ENCODE measurements around the gene MRPS15. TPM values are rescaled to one million over a fixed set of nuclear protein-coding genes. Genes with fewer than 3 reads are reported as not detected.
A peak's percentile ranks its signal among the peaks of the same experiment; 100 is the strongest.

The MRPS15 gene
- total and polyA plus RNA-seq, 2 of the 13 experiments (the other 11 are each of a cell fraction or from before 2014, with no cell fraction given) = 59.0 to 113 TPM

DNA sequence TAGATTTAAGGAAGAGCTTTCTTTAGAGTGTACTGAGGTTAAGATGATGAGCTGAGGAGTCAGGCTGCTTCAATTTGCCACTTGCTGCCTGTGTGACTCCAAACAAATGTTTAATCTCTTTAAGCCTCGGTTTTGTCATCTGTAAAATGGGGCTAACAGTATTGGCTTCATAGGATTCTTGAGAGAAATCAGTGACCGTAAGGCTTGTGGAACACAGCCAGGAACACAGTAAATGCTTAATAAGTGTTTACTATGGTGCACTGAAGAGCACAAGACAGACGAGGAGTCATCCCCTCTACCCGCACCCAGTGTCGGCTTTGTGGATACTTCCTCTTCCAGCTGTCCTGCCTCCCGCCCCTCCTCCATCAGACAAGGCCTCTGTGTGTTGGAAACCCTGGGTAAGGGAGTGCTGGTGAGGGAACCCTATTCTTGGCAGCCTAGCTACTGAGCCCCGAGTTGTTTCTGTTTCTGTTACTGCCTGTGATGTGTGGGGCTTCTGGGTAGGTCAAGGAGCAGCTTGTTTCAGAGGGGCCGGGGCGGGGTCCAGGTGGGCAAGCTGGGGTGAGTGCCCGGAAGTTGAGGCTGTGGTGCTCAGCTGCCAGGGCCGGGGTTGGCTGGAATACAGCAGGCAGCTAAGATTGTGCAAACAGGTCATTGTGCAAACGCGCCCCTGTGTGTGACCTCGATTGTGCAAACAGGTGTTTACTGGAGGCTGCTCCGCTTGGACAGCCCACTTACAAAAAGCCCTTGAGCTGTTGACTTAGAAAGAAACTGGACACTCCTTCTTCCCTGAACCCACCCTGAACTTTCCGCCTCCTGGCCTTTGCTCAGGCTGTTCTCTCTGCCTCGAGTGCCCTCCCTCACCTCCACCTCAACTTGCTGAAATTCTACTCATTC, 22.5 kb upstream of the MRPS15 start (continued):
- TF ChIP-seq ZBTB26 (CRISPR knock-in tag; IDR thresholded peaks at IDR 0.05; ENCODE audit: borderline replicate concordance) (peak; percentile 33; the same call in 1 of the 2 replicates), ZNF670 (CRISPR knock-in tag; IDR thresholded peaks at IDR 0.05; ENCODE audit: borderline replicate concordance) (peak; percentile 85), SRSF4 (IDR thresholded peaks at IDR 0.05; ENCODE audit: low read depth, low read length, poor library complexity, severe bottlenecking) (no peak), MAFF (IDR thresholded peaks at IDR 0.05; ENCODE audit: low read depth, low read length) (no peak), ZNF737 (CRISPR knock-in tag; IDR thresholded peaks at IDR 0.05; ENCODE audit: borderline replicate concordance) (peak; percentile 74; the same call in 1 of the 2 replicates), KLF16 (CRISPR knock-in tag; IDR thresholded peaks at IDR 0.05) (peak in 1 of 2 experiments; percentile 94; a peak in 2 of 4 replicates), ZNF567 (CRISPR knock-in tag; IDR thresholded peaks at IDR 0.05; ENCODE audit: borderline replicate concordance) (peak; percentile 97), ZNF317 (CRISPR knock-in tag; IDR thresholded peaks at IDR 0.05) (peak; percentile 88), RFX3 (CRISPR knock-in tag; IDR thresholded peaks at IDR 0.05) (no peak), HNRNPUL1 (IDR thresholded peaks at IDR 0.05; ENCODE audit: low read depth, low read length) (no peak), ZNF343 (CRISPR knock-in tag; IDR thresholded peaks at IDR 0.05) (peak; percentile 82), ZNF572 (CRISPR knock-in tag; IDR thresholded peaks at IDR 0.05) (0 out of 2 replicates have a peak, but pooled peaks have one; percentile 79), ZNF709 (CRISPR knock-in tag; IDR thresholded peaks at IDR 0.05) (0 out of 2 replicates have a peak, but pooled peaks have one; percentile 68), ZNF777 (CRISPR knock-in tag; IDR thresholded peaks at IDR 0.05) (0 out of 2 replicates have a peak, but pooled peaks have one; percentile 42), MLLT10 (CRISPR knock-in tag; IDR thresholded peaks at IDR 0.05) (no peak), ZNF3 (CRISPR knock-in tag; IDR thresholded peaks at IDR 0.05) (peak; percentile 55; the same call in 1 of the 2 replicates), ZSCAN31 (CRISPR knock-in tag; IDR thresholded peaks at IDR 0.05; ENCODE audit: low read depth) (peak; percentile 81; the same call in 1 of the 2 replicates), MED1 (CRISPR knock-in tag; IDR thresholded peaks at IDR 0.05) (peak; percentile 99), ZNF234 (CRISPR knock-in tag; conservative IDR thresholded peaks at IDR 0.05) (no peak), ZBTB7B (CRISPR knock-in tag; IDR thresholded peaks at IDR 0.05) (peak; percentile 100), SMARCC2 (IDR thresholded peaks at IDR 0.05) (no peak)
- TF ChIP-seq, protein P1, sequence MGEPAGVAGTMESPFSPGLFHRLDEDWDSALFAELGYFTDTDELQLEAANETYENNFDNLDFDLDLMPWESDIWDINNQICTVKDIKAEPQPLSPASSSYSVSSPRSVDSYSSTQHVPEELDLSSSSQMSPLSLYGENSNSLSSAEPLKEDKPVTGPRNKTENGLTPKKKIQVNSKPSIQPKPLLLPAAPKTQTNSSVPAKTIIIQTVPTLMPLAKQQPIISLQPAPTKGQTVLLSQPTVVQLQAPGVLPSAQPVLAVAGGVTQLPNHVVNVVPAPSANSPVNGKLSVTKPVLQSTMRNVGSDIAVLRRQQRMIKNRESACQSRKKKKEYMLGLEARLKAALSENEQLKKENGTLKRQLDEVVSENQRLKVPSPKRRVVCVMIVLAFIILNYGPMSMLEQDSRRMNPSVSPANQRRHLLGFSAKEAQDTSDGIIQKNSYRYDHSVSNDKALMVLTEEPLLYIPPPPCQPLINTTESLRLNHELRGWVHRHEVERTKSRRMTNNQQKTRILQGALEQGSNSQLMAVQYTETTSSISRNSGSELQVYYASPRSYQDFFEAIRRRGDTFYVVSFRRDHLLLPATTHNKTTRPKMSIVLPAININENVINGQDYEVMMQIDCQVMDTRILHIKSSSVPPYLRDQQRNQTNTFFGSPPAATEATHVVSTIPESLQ (CRISPR knock-in tag; conservative IDR thresholded peaks at IDR 0.05) = 0 out of 2 replicates have a peak, but pooled peaks have one; percentile 50
- TF ChIP-seq, protein P2, sequence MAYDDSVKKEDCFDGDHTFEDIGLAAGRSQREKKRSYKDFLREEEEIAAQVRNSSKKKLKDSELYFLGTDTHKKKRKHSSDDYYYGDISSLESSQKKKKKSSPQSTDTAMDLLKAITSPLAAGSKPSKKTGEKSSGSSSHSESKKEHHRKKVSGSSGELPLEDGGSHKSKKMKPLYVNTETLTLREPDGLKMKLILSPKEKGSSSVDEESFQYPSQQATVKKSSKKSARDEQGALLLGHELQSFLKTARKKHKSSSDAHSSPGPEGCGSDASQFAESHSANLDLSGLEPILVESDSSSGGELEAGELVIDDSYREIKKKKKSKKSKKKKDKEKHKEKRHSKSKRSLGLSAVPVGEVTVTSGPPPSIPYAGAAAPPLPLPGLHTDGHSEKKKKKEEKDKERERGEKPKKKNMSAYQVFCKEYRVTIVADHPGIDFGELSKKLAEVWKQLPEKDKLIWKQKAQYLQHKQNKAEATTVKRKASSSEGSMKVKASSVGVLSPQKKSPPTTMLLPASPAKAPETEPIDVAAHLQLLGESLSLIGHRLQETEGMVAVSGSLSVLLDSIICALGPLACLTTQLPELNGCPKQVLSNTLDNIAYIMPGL (CRISPR knock-in tag; IDR thresholded peaks at IDR 0.05; ENCODE audit: borderline replicate concordance in 1 of 2, low read depth in 1 of 2) = no peak; a peak in 1 of 4 replicates

Data from HepG2 (cell line).